K562 (cell line): ENCODE measurements around the gene NUP160. TPM values are rescaled to one million over a fixed set of nuclear protein-coding genes. Genes with fewer than 3 reads are reported as not detected.

Source experiments
- ATAC-seq: fragments of 200-7000 bp; cut with Tn5 transposase; 3 replicates; pipeline ENCODE4 v1.9.1; 2020; ENCODE audit warnings: moderate library complexity
- BruUV-seq: library from RNA; stranded (reverse); fragments of 400-500 nt; replicated peaks from 2 replicates; lab custom pipeline; 2021; lab: Mats Ljungman, UMichigan
- CTCF ChIA-PET: fragments of 300-600 bp; formaldehyde crosslinking; extraction: SDS; loops from one replicate; lab custom pipeline; 2021; ENCODE audit warnings: low intra/inter-chr PET ratio; lab: Yijun Ruan, JAX
- POLR2A ChIA-PET: fragments of 300-600, 350-650 bp; sonication (Branson Sonifier 250); formaldehyde crosslinking; extraction: SDS; loops from one replicate; lab custom pipeline; 2021; ENCODE audit warnings: antibody characterized with exemption, inconsistent platforms; lab: Yijun Ruan, JAX
- DNase-seq, 4 experiments: peaks; one replicate each; pipeline versions ENCODE4 v3.0.0 to v3.0.0-alpha.2; 2011 to 2018; ENCODE audit warnings: low spot score in 3 of 4, mixed read lengths in 3 of 4; ENCODE audit errors: extremely low read depth in 1 of 4
- FAIRE-seq: peaks from 2 replicates; lab custom pipeline; 2011; peaks lifted over from hg19 to GRCh38; lab: Jason Lieb, UNC
- H2AFZ ChIP-seq: 2 replicates; pipeline ENCODE4 v1.6.0; 2011; ENCODE audit warnings: low read depth, low read length, control low read depth, inconsistent platforms
- H3K27ac ChIP-seq: fragments of 200-600 bp; 3 replicates; pipeline ENCODE4 v1.8.0; 2011; ENCODE audit warnings: low read depth, mild to moderate bottlenecking, control low read depth, inconsistent platforms, low read length, moderate library complexity, mixed read lengths; ENCODE audit errors: extremely low read depth
- H3K27me3 ChIP-seq, 2 experiments: fragments of 300-600 bp in 1 of 2; 2 replicates in 1 of 2; 3 replicates in 1 of 2; pipeline versions ENCODE4 v1.6.0 to v1.8.0; 2011; ENCODE audit warnings: inconsistent platforms in 2 of 2, low read length in 2 of 2, mild to moderate bottlenecking in 1 of 2, mixed read lengths in 1 of 2, moderate library complexity in 1 of 2; ENCODE audit not compliant: control insufficient read depth in 2 of 2, insufficient read depth in 2 of 2
- H3K36me3 ChIP-seq: fragments of 300-600 bp; 3 replicates; pipeline ENCODE4 v1.8.0; 2011; ENCODE audit warnings: mild to moderate bottlenecking, low read length, inconsistent platforms; ENCODE audit not compliant: control insufficient read depth, insufficient read depth
- H3K4me1 ChIP-seq, 2 experiments: fragments of 200-600 bp in 1 of 2; replicated peaks in 1 of 2; 2 replicates in 1 of 2; 3 replicates in 1 of 2; pipeline versions ENCODE4 v1.5.1 to v1.8.0; 2011; ENCODE audit warnings: inconsistent platforms in 2 of 2, low read length in 2 of 2, mild to moderate bottlenecking in 1 of 2, mixed read lengths in 1 of 2, moderate library complexity in 1 of 2; ENCODE audit not compliant: control insufficient read depth in 2 of 2, insufficient read depth in 2 of 2
- H3K4me2 ChIP-seq: 2 replicates; pipeline ENCODE4 v1.6.1; 2011; ENCODE audit warnings: low read length, control low read depth, inconsistent platforms, mixed read lengths; ENCODE audit not compliant: insufficient read depth
- H3K4me3 ChIP-seq: fragments of 200-600 bp; sonication (generic), shearing (Covaris generic); 2 replicates; pipeline ENCODE4 v1.5.1; 2016; ENCODE audit warnings: control low read depth, inconsistent platforms
- H3K79me2 ChIP-seq: fragments of 200-600 bp; 3 replicates; pipeline ENCODE4 v1.8.0; 2011; ENCODE audit warnings: low read length, inconsistent platforms; ENCODE audit not compliant: control insufficient read depth, insufficient read depth
- H3K9ac ChIP-seq, 2 experiments: 2 replicates each; pipeline versions ENCODE4 v1.6.0 to v1.6.1; 2011; ENCODE audit warnings: low read depth in 2 of 2, low read length in 2 of 2, control low read depth in 1 of 2, inconsistent platforms in 1 of 2, mild to moderate bottlenecking in 1 of 2, mixed read lengths in 1 of 2; ENCODE audit not compliant: insufficient read depth in 1 of 2
- H3K9me1 ChIP-seq: one replicate; pipeline ENCODE4 v1.6.0; 2011; ENCODE audit warnings: inconsistent platforms, mild to moderate bottlenecking, low read length, moderate library complexity; ENCODE audit not compliant: control insufficient read depth, insufficient read depth
- H3K9me3 ChIP-seq: replicated peaks from 2 replicates; pipeline ENCODE4 v1.5.1; 2011; ENCODE audit warnings: low read depth, low read length, inconsistent platforms; ENCODE audit not compliant: control insufficient read depth, insufficient read depth
- H4K20me1 ChIP-seq: replicated peaks from 2 replicates; pipeline ENCODE4 v1.6.1; 2011; ENCODE audit warnings: low read length, inconsistent platforms, mixed read lengths; ENCODE audit not compliant: control insufficient read depth, insufficient read depth
- ESRRA ChIP-seq: fragments of 450-650 bp; IDR thresholded peaks from 2 replicates; pipeline ENCODE4 v1.6.1; 2014; ENCODE audit warnings: low read depth, mild to moderate bottlenecking, moderate library complexity, borderline replicate concordance
- GMEB1 ChIP-seq: fragments of 250-450 bp; sonication (Bioruptor Pico); IDR thresholded peaks from 2 replicates; pipeline ENCODE4 v1.4.0; 2020; ENCODE audit warnings: mild to moderate bottlenecking
- HBP1 ChIP-seq: fragments of 450-650 bp; formaldehyde crosslinking; IDR thresholded peaks from 2 replicates; pipeline ENCODE4 v1.4.0; 2022; ENCODE audit warnings: missing genetic modification characterization
- ID3 ChIP-seq, 2 experiments: fragments of 250-450 bp in 1 of 2; fragments of 450-650 bp in 1 of 2; sonication (Bioruptor Pico) in 1 of 2; IDR thresholded peaks; 2 replicates each; pipeline versions ENCODE4 v1.6.1 to v1.8.0; 2016 to 2021; ENCODE audit warnings: mild to moderate bottlenecking in 2 of 2, moderate library complexity in 2 of 2, missing compliant biosample characterization in 1 of 2, missing genetic modification characterization in 1 of 2
- MEF2D ChIP-seq: conservative IDR thresholded peaks from 2 replicates; pipeline ENCODE4 v1.6.1; 2016; ENCODE audit warnings: low read depth, missing genetic modification characterization, missing compliant biosample characterization
- MTA2 ChIP-seq: fragments of 450-650 bp; IDR thresholded peaks from 2 replicates; pipeline ENCODE4 v1.6.1; 2016; ENCODE audit warnings: low read depth
- NR0B1 ChIP-seq: fragments of 450-650 bp; IDR thresholded peaks from one replicate; pipeline ENCODE4 v1.6.1; 2018; ENCODE audit warnings: mild to moderate bottlenecking, moderate library complexity; ENCODE audit not compliant: partially characterized antibody
- STAG1 ChIP-seq: sonication (generic); formaldehyde crosslinking; IDR thresholded peaks from 2 replicates; pipeline ENCODE4 v1.5.0; 2020; ENCODE audit warnings: missing genetic modification reagents, borderline replicate concordance
- VEZF1 ChIP-seq: fragments of 200-800 bp; sonication (Bioruptor generic); IDR thresholded peaks from 2 replicates; pipeline ENCODE4 v1.6.1; 2017; ENCODE audit warnings: missing genetic modification characterization, missing compliant biosample characterization
- ZBTB12 ChIP-seq: fragments of 250-450 bp; sonication (Bioruptor Pico); IDR thresholded peaks from 2 replicates; pipeline ENCODE4 v1.4.0; 2020
- ZBTB26 ChIP-seq: fragments of 450-650 bp; formaldehyde crosslinking; IDR thresholded peaks from 2 replicates; pipeline ENCODE4 v1.4.0; 2022; ENCODE audit warnings: missing genetic modification characterization
- WGBS: fragments of 100-300 bp; shearing (Covaris generic); methylation state at CpG from one replicate; pipeline ENCODE4 v1.1.6; 2016; ENCODE audit warnings: low coverage, mixed read lengths; ENCODE audit not compliant: insufficient coverage; ENCODE audit errors: missing lambda C conversion rate; 5-methylcytosine and 5-hydroxymethylcytosine counted together
- in situ Hi-C: fragments of 300-500 bp; cut with MboI; formaldehyde crosslinking; loops from 4 replicates; pipeline ENCODE4 v1.15.0; 2018; ENCODE audit warnings: inconsistent platforms, mixed read lengths
- intact Hi-C: fragments of 100-400 bp; cut with micrococcal nuclease; formaldehyde crosslinking; loops from 2 replicates; pipeline ENCODE4 v1.14.2; 2022
- polyA plus RNA-seq, 8 experiments: library from polyadenylated mRNA; depleted of rRNA in 4 of 8; stranded (reverse) in 5 of 8; unstranded in 3 of 8; fragments of >200 nt; fragmentation: Nextera tagmentation in 2 of 8; fragmentation: Illumina TruSeq in 1 of 8; extraction: Ambion mirVana in 2 of 8; extraction: Trizol in 1 of 8; gene quantifications; 2 replicates each; pipeline versions ENCODE4 v1.2.1 to v1.2.3, GENCODE V29; 2011 to 2014; ENCODE audit warnings: inconsistent platforms in 1 of 8, missing spikeins in 1 of 8
- total RNA-seq, 7 experiments: library from RNA; depleted of rRNA in 6 of 7; stranded (reverse); fragments of >200 nt in 6 of 7; fragmentation: Illumina TruSeq in 2 of 7; extraction: Trizol in 2 of 7; gene quantifications; 2 replicates each; pipeline versions ENCODE4 v1.2.1 to v1.2.3, GENCODE V29; 2011 to 2021; ENCODE audit warnings: low replicate concordance in 1 of 7

NUP160 gene
- total and polyA plus RNA-seq, 9 of the 15 experiments (the other 6 are each of a cell fraction or from before 2014, with no cell fraction given) = 41.5 to 112 (median 65.0) TPM

GRCh38 chr11:47775240-47775869, 72.8 kb downstream of the NUP160 start:
- WGBS = 54% methylated on average over 8 of the region's 8 CpGs
- peak in 2 of 4 experiments; percentile 22 to 30 for DNase-seq
- Histone ChIP-seq H3K9ac (no peak overlapping the region), H3K4me2 (no peak overlapping the region), H3K79me2 (no peaks in the 10 kb centered on the region), H4K20me1 (no peaks in the 10 kb centered on the region), H2AFZ (no peak overlapping the region), H3K4me3 (no peak overlapping the region), H3K27ac (peak overlapping the region; percentile 6; the same call in 1 of the 3 replicates), H3K27me3 (no peaks in the 10 kb centered on the region), H3K9me3 (no peaks in the 10 kb centered on the region), H3K36me3 (peaks cover 43% of the 10 kb centered on the region), H3K4me1 (no peaks in the 10 kb centered on the region; a peak in 1 of 5 replicates), H3K9me1 (no peaks in the 10 kb centered on the region)
- intact Hi-C loops = no loop called here
- no TSS peak for BruUV-seq
- CTCF ChIA-PET = no interaction called here
- in situ Hi-C loops = no loop called here
- peak; percentile 37 for FAIRE-seq
- POLR2A ChIA-PET = interaction anchor here (0.8 kb wide), 1 partner anchor 208 kb away, joined by 3 read pairs; no protein-coding TSS in a partner anchor
- peak; percentile 64 for ATAC-seq
- TF ChIP-seq HBP1 (no peak), ESRRA (no peak), ZBTB12 (CRISPR knock-in tag) (no peak), VEZF1 (CRISPR knock-in tag) (no peak), NR0B1 (no peak), MEF2D (tag) (no peak), STAG1 (no peak), MTA2 (no peak), GMEB1 (no peak), ZBTB26 (no peak), ID3 (CRISPR knock-in tag; IDR thresholded peaks at IDR 0.05) (no peak), ID3 (tag; IDR thresholded peaks at IDR 0.05) (no peak)
